Activated CD8-positive, alpha-beta memory T cell treated with anti-CD3 and anti-CD28 coated beads, Interleukin-2, amount 10 ng/mL, durations not matched to agents 7 days and 5 days (primary cell): ENCODE measurements around the gene UPK3B. TPM values are rescaled to one million over a fixed set of nuclear protein-coding genes. Genes with fewer than 3 reads are reported as not detected.
"Not testable (repeated sequence)": the region's sequence is repeated elsewhere in the genome, so short reads cannot be mapped to it uniquely, and the experiment has no call there.

Experiments used
- ATAC-seq: fragments of 150-1000 bp; cut with Tn5 transposase; one replicate; pipeline ENCODE4 v1.10.0; 2021; ENCODE audit warnings: moderate library complexity
- CTCF ChIA-PET: fragments of 350-600 bp; sonication (Branson Sonifier 250); formaldehyde crosslinking; loops from one replicate; lab custom pipeline; 2021; ENCODE audit warnings: antibody characterized with exemption; lab: Charles Lee
- DNase-seq: peaks from one replicate; pipeline ENCODE4 v3.0.0-alpha.2; 2020
- H3K27ac Mint-ChIP-seq: one replicate; pipeline ENCODE4 v1.8.0; 2021; ENCODE audit warnings: mild to moderate bottlenecking, mixed read lengths
- H3K27me3 Mint-ChIP-seq: one replicate; pipeline ENCODE4 v1.8.0; 2021; ENCODE audit warnings: mixed read lengths
- H3K36me3 Mint-ChIP-seq: one replicate; pipeline ENCODE4 v1.8.0; 2021; ENCODE audit warnings: mild to moderate bottlenecking, mixed read lengths
- H3K4me1 Mint-ChIP-seq: one replicate; pipeline ENCODE4 v1.8.0; 2021; ENCODE audit warnings: mixed read lengths
- H3K4me3 Mint-ChIP-seq: one replicate; pipeline ENCODE4 v1.8.0; 2021; ENCODE audit warnings: mild to moderate bottlenecking, moderate library complexity, mixed read lengths
- H3K9me3 Mint-ChIP-seq: one replicate; pipeline ENCODE4 v1.8.0; 2022; ENCODE audit warnings: low read depth, mixed read lengths
- total RNA-seq, 2 experiments: library from RNA; stranded (reverse); gene quantifications; one replicate each; pipeline ENCODE4 v1.2.3, GENCODE V29; 2021

UPK3B gene
- total RNA-seq, 2 experiments from 2014 or later = 1.1 TPM; not detected in 1

- H3K4me3 Mint-ChIP-seq, H3K4me1 Mint-ChIP-seq, H3K27me3 Mint-ChIP-seq, H3K27ac Mint-ChIP-seq, CTCF ChIA-PET, ATAC-seq, DNase-seq, H3K9me3 Mint-ChIP-seq: not testable (repeated sequence)
- peaks cover 44% of the 10 kb centered on the region for H3K36me3 Mint-ChIP-seq
Measured at GRCh38 chr7:76565001-76565400, 54.6 kb downstream of the UPK3B start.

Other genes with a start within 250 kb of the UPK3B start
- 10 to 100 TPM; 36.5 to 62.9 TPM for gene HSPB1, start 207.9 kb upstream of the UPK3B start, total RNA-seq
- gene YWHAG, start 151.6 kb upstream of the UPK3B start, total RNA-seq = 100 to 1,000 TPM in 1 of 2 experiments, 10 to 100 TPM in 1; 80.8 to 115 TPM
- under 1 TPM; 0.23 to 0.64 TPM for gene SSC4D, start 100.9 kb upstream of the UPK3B start, total RNA-seq
- under 1 TPM; 0.64 to 0.94 TPM for gene ZP3, start 85.6 kb upstream of the UPK3B start, total RNA-seq
- gene DTX2, start 48.8 kb upstream of the UPK3B start, total RNA-seq = 10 to 100 TPM; 31.2 to 43.8 TPM
- under 1 TPM in 1 of 2 experiments, not detected in 1; 0.52 TPM for gene SPDYE16, start 32.7 kb downstream of the UPK3B start, total RNA-seq
- 10 to 100 TPM; 11.6 to 13.5 TPM for gene POMZP3, start 116.7 kb downstream of the UPK3B start, total RNA-seq